Stimulated activated CD8-positive, alpha-beta memory T cell treated with anti-CD3 and anti-CD28 coated beads, Interleukin-12 subunit alpha, Interleukin-12 subunit beta, amount 100 ng/mL, for 24 hours (primary cell): ENCODE measurements around the gene CAND2.

Experiments
- DNase-seq: peaks from one replicate; pipeline ENCODE4 v3.0.0-alpha.2; 2020; ENCODE audit errors: extremely low read depth

Gene CAND2

GRCh38 chr3:12796171-12797123, at the start of gene CAND2:
Gene CAND2 (plus strand): TSS chr3:12796680. CDS start chr3:12796721, 41 bp downstream.
- no peak for DNase-seq

GRCh38 chr3:12748477-12748876, 48.0 kb upstream of the CAND2 start:
- no peak for DNase-seq

DNA sequence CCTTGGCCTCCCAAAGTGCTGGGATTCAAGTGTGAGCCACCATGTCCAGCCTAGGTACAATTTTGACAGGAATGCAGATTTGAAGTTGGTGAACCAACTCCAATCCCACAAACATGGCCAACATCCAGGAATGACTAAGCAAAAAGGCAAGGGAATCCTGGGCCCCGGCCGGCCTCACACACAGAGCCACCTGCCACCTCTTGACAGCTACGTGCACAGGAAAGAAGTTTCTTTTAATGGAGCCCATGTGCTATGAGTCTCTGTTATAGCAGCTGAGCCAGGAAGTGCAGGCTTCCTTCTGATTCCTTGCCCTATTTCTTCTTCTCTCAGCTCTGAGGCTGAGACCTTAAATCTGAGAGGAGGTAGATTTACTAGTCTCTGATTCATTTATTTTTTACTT, 46.3 kb upstream of the CAND2 start:
- DNase-seq = no peak

- no peak for DNase-seq
Measured at GRCh38 chr3:12750658-12751071, 45.8 kb upstream of the CAND2 start.

GRCh38 chr3:12751571-12751970, 44.9 kb upstream of the CAND2 start:
- no peak for DNase-seq

DNA sequence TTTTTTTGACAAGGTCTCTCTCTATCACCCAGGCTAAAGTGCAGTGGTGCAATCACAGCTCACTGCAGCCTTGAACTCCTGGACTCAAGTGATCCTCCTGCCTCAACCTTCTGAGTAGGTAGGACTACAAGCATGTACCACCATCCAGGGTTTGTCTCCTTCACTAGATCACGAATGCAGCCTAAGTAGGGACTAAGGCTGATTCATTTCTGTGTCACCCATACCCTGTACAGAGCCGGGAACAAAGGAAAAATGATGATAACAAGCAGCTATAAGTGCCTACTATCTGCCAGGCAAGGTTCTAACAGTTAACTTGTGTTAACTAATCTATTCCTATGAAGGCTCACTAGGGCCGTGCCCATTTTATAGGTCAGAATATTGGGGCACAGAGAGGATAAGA, 44.4 kb upstream of the CAND2 start:
- DNase-seq = no peak

DNA sequence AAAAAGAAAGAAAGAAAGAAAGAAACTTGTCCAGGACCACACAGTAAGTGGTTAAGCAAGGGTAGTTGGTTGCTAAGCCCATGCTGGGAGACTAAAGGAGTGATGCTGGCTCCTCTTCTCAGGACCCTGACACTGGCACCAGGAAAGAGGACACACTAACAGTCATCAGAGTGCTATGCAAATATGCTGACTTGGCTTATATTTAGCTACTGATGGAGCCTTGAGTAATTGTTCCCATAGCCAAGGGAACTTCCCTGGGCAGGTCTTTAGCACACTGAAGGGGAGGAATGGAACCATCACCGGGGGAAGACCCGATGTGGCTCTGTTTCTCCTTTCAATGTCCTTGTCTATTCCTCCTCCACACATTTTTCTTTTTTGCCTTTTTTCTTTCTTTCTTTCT, 43.7 kb upstream of the CAND2 start:
- no peak for DNase-seq

GRCh38 chr3:12753275-12754028, 43.0 kb upstream of the CAND2 start:
- DNase-seq = no peak

- no peak for DNase-seq
Measured at GRCh38 chr3:12754313-12754712, 42.2 kb upstream of the CAND2 start.

DNA sequence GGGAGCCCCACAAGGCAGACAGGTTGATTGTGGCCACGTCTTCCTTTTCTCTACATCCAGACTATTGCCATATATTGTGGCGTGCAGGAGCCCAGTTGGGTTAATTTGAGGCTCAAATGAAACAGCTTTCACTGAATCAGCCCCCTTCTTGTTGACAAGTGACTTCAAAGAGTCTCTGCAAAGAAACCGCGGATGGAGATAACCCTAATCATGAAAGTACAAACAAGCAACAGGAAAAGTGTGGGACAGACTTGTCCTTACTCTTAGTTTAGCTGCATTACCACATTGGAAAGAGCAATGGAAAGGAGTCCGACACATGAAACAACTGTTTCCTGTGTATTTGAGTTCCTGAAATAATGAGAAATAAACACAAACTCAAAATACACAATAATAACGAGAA, 40.7 kb upstream of the CAND2 start:
- DNase-seq = no peak

GRCh38 chr3:12756175-12756574, 40.3 kb upstream of the CAND2 start:
- no peak for DNase-seq

GRCh38 chr3:12756635-12757034, 39.8 kb upstream of the CAND2 start:
- no peak for DNase-seq

GRCh38 chr3:12758025-12758781, 38.3 kb upstream of the CAND2 start:
- no peak for DNase-seq

DNA sequence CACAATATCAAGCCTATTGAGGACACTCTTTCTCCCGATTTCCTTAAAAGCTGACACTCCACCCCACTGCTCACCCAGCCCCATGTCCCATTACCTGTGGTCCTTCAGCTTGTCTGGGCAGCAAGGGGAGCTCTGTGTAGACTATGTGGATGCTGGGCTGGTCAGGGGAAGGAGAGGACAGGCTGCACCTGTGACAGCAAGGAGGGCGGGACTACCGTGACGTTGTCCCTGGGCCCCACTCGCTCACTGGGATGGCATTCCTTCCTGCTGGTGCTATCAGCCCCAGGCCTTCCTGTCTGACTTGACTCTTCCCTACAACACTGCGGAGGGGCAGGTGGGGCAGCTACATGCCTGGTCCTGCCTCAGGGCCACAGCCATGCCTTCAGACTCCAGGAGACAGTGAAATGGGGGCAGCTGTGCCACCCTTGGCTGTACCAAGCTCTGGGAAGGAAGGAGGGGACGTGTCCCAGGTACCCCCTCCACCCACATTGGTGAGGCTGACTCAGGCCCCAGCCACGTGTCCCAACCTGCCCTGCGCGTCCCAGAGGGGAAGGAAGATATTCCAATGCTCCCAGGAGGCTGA, 37.3 kb upstream of the CAND2 start, which contains the start of gene TMEM40:
TSS of gene TMEM40 (minus strand) at position 163 of the 583 bp plus-strand sequence. CDS start 9,427 bp downstream, outside the sequence.
- DNase-seq = no peak

- DNase-seq = no peak
Measured at GRCh38 chr3:12759693-12760565, 36.6 kb upstream of the CAND2 start.

- DNase-seq = no peak
Measured at GRCh38 chr3:12764171-12764776, 32.2 kb upstream of the CAND2 start.

- no peak for DNase-seq
Measured at GRCh38 chr3:12766541-12766940, 29.9 kb upstream of the CAND2 start.

GRCh38 chr3:12768579-12769527, 27.6 kb upstream of the CAND2 start:
- no peak for DNase-seq

- no peak for DNase-seq
Measured at GRCh38 chr3:12769761-12770160, 26.7 kb upstream of the CAND2 start.
